Fibroblast of skin of back (primary cell): ENCODE measurements around the gene JMJD8.
"Not testable (repeated sequence)": the region's sequence is repeated elsewhere in the genome, so short reads cannot be mapped to it uniquely, and the experiment has no call there.

Source experiments
- DNase-seq: peaks from one replicate; pipeline ENCODE4 v3.0.0-alpha.2; 2013

Gene JMJD8

GRCh38 chr16:708959-709358 lies 24.8 kb upstream of the JMJD8 start:
- DNase-seq = no peak

DNA sequence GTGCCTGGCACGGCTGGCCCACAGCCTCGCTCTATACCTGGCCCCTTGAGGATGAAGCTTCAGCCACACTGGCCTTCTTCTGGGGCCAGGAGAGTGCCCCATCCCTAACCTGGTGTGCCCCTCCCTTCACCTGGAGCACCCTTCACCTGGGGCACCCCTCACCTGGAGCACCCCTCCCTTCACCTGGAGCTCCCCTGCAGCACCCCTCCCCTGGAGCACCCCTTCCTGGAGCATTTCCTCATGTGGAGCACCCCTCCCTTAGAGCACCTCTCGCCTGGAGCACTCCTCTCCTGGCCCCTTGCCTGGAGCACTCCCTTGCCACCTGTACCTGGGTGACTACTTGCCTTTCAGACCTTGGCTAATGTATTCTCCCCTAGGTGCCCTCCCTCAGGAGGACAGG lies 23.9 kb upstream of the JMJD8 start:
- DNase-seq = no peak

- DNase-seq = no peak
Observed at GRCh38 chr16:707062-707538, 23.0 kb upstream of the JMJD8 start.

DNA sequence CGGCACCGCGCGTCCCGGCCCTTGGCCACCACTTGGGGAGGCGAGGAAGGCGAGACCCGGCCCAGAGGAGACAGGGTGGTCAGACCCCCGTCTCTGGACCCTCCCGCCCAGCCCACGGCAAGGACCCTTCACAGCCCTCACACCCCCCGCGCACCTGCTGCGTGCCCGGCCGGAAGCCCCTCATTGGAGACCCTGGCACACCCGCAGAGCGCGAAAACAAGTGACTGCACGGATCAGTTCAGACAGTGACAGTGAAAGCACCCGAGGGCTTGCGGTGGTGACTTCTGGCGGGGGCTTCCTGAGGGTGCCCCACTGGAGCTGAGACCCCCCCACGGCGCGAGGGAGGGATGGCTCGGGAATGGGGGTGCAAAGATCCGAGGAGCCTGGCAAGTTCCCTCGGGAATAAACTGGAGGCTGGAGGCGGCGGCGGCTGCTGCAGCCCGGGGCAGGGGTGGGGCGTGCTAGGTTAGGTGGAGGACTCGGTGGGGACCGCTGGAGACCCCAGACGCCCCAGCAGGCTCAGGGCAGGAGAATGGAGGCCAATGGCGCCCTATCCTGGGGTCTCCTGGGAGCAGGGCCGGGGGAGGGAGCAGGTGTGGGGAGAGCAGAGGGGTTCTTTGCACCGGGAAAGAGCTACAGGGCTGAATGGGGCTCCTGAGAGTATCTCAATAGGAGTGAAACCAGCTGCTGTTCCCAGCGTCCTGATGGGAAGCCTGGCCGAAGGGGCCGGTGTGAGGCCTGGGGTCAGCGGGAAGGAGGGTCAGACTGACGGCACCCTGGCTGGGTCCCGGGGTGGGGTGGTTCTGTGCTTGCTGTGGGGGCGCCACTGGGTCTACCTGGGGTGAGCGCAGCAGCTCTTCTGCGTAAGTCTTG lies 22.3 kb upstream of the JMJD8 start:
- no peak for DNase-seq

DNA sequence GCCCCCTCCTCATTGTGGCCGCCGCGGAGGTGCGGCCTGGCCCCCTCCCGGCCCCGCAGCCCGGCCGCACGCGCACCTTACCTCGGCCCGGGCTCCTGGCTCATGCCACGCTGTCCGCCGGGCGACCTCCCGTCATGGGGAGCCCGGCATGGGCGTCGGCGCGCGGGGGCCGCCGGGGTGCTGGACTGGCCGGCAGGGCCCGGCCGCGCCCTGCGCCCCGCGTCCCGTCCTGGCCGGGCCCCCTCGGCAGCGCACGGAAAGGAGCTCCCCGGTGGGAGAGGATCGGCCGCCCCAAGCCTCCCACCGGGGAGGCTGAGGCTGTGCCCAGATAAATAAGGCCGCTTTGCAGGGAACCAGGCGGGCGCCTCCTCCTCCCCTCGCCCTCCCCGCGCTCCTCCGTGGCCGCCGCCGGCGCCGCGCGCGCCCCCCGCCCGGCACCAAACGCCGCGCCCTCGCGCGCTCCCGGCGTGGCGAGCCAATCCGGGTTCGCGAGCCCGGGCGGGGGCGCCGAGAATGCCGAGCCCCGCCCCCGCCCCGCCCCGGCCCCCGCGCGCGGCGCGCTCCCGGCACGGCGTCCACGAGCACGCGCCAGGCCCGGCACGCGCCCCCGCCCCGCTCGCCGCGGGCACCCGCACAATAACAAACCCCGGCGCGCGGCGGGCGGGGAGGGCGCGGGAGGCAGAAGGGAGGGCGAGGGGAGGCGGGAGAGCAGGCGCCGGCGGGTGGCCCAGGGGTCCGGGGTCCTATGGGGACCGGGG lies 21.5 kb upstream of the JMJD8 start, which contains the start of gene FBXL16:
FBXL16 (minus strand) TSS at position 371 of the 758 bp plus-strand sequence. CDS start 8,396 bp downstream, outside the sequence.
- no peak for DNase-seq

DNA sequence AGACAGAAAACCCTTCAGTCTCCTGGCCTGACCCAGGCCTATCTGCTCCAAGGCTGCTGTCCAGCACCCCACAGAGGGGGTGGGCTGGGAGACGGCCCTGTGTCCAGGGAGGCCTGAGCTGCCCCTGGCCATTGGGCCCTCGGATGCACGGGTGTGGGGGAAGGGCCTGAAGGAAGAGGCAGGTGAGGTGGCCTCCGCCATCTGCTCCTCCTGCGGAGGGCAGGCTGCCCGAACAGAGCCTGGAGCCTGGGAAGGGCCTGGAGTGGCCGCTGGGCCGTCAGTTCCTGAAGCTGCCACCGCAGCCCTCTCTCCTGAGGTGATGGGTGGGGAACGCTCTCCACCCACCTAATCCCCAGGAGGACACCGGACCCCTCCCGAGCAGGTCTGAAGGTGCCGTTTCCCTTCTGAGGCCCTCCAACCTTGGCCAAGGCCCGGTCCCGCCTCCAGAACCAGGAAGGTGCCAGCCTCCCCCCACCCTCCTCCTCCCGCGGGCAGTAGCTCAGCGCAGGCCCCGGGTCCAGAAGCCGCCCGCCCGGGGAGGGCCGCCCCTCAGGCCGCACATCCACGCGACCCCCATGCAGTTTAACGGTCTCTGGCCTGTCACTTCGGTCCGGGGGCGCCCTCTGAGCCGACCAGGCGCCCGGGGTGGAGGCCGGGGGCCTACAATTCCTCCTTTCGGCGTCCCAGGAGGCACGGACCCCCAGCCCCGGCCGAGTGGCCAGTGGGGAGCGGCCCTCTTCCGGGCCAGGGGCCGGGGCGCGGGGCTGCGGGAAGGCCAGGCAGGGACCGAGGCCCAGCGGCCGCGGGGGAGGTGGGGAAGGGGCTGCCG lies 20.6 kb upstream of the JMJD8 start:
- no peak for DNase-seq

DNA sequence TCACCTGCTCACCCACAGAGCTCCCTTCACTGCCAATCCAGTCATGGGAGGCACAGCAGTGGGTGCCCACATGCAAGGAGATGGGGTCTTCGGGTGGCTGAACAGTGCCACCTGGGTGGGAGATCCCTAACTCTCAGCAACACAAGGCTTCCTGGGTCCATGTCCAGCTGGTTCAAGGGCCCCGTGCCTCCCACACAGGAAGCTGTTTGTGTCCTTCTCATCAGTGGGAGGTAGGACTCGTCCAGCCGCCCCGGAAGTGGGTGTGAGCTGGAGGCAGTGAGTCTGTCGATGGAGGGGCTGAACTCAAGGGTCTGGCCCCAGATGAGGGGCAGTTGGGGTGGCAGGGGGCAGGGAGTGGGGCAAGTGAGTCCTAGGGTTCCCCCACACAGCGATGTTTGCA lies 19.9 kb upstream of the JMJD8 start:
- no peak for DNase-seq

DNA sequence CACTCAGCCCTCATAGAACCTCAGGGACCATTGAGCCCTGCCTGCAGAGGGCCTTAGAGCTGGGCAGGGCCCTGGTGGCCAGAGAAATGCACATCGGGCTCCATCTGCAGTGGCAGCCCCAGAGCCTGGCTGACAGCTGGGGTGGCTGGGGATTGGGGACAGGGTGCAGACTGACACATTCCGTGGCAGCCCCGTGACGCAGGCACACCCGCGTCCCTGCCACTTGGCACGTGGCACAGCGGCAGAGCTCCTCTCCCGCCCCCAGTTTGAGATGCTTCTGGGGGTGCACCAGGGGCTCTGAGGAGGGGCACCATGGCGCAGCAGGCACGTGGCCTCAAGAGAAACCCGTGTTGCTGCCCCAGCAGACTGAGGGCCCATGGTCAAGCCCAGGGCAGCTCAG lies 19.3 kb upstream of the JMJD8 start:
- DNase-seq = no peak

GRCh38 chr16:702341-702740 lies 18.2 kb upstream of the JMJD8 start:
- DNase-seq = no peak

DNA sequence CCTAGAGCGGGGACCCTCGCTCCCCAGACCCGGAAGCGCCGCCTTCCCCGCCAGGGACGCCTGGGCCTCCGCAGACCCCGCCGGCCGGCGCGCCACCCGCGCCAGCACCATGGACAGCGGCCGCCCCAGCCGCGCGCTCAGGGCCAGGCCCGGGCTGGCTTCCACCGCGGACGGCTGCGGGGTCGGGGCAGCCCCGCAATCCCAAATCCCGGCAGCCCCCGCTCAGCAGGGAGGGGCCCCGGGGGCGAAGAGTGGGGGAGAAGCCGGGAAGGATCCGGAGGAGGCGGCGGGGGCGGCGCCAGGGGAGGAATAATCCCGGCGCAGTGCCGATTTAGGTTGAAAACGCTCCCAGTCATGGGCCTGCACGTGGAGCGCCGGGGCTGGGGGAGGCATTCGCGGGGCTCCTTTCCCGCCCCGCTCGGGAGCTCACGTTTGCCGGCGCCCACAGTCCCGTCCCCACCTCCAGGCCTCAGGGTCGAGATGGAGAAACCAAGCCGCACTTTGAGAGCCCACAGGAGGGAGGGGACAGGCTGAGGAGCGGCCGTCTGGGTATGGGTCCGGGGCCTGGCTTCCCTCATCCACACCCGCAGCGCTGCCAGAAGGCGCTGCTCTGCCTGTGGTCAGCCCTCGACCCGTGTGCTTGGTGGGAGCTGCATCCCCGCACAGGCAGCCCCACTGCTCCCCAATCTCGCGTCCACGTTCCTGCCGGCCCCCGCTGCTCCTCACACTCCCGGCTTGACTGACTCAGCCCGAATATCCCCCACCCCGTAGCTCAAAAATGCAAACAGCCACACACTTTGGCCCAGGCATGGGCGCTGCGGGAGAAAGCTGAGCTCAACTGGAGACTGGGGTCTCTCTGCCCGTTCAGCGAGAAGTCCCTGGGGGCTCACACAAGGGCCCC lies 16.8 kb upstream of the JMJD8 start:
- no peak for DNase-seq

GRCh38 chr16:698911-699671 lies 15.0 kb upstream of the JMJD8 start:
- no peak for DNase-seq

DNA sequence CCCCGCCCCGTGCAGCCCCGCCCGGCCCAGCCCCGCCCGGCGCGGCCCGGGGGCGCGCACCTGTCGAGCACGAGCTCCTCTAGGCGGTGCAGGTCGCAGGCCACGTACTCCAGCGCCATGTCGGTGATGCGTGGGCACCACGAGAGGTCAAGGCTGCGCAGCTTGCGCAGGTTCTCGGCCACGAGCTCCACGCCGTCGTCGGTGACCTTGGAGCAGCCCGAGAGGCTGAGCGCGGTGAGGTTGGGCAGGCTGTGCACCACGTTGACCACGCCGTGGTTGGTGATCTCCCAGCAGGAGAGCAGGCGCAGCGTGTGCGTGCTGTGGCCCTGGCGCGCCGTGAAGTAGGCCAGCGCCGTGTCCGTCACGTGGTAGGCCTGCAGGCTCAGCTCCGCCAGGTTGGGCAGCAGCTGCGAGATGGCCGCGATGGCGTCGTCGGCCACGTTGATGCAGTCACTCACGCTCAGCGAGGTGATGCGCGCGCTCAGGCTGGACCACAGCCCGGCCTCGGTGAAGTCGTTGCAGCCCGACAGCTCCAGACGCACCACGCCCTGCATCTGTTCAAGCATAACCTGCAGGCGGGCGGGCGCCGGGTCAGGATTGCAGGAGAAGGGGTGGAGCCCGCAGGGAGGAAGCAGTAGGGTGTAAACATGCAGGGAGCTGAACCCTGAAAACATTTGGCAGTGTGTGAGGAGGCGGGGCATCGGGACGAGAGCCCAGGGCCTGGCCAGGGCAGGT lies 11.4 kb upstream of the JMJD8 start:
- DNase-seq = no peak

DNA sequence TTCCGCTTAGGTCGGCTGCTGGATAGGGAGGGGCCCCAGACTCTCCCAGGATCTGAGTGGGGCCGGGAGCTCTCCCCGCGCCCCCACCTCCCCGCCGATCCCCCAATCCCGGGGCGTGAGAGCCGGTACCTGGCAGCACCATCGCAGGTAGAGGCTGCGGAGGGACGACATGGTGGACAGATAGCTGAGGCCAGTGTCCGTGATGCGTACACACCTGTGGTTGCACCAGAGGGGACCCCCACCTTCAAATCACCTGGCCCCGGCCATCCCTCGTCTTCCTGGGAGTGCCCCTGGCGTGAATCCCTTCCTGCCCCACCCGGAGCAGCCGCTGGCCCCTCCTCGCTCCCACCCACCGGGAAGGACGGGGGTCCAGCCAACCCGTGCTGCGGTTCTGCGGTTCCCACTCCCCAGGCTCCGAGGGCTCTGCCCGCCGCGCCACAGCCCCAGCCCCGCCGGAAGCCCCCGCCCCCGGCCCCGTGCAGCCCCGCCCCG lies 10.8 kb upstream of the JMJD8 start:
- DNase-seq = no peak

GRCh38 chr16:694187-694862 lies 10.2 kb upstream of the JMJD8 start:
- no peak for DNase-seq

- DNase-seq = no peak
Observed at GRCh38 chr16:693766-694165, 9.6 kb upstream of the JMJD8 start.

- no peak for DNase-seq
Observed at GRCh38 chr16:693364-693763, 9.2 kb upstream of the JMJD8 start.

DNA sequence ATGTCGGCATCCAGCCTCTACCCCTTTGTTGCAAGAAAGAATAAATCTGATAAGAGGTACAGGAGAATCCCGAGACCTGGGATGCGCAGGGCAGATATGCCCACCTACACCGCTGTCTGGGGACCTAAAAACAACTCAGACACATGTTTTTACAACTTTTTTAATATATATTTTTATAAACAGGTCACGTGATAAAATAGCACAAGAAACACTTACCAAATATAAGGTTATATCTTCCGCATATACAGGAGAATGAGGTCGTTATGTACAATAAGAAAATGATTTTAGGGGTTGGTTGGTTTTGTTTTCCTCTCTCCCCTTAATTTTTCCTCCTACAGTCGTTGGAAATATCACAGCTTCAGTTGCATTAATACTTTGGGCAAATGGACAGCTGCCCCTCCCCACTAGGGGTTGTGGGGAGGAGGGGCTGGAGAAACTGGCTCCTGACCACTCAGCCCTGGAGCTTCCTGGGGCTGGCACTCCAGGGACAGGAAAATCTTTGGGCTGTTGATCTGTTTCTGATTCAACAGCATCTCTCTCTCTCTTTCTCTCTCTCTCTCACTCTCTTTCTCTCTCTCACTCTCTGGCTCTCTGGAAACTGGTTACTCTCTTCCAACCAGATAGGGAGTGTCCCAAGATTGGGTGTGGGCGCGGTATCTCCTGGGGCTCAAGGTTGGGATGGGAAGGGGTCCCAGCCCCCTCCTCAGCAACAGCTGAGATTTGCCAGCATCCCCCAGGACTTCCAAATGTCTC lies 8.4 kb upstream of the JMJD8 start:
- DNase-seq = no peak

DNA sequence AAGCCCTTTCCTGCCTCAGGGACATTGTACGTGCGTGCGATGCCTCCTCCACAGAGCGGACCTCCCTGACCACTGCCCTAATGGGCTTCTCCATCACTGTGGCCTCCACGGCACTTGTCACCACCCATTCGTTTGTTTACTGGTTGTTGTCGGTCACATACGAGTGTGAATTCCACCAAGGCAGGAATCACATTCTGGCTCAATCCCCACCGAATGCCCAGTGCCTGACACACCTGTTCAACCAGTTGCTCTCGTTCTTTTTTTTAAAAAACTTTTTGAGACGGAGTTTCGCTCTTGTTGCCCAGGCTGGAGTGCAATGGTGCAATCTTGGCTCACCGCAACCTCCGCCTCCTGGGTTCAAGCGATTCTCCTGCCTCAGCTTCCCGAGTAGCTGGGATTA lies 7.1 kb upstream of the JMJD8 start:
- DNase-seq = not testable (repeated sequence)
